Left ventricle myocardium inferior (tissue), 1 donor: Measurements from ENCODE around the gene CDH20. TPM values are rescaled to one million over a fixed set of nuclear protein-coding genes. Genes with fewer than 3 reads are reported as not detected.
A peak's percentile ranks its signal among the peaks of the same experiment; 100 is the strongest.

Experiments used
- DNase-seq: peaks from one replicate; pipeline ENCODE4 v3.0.0-alpha.2; 2020
- H3K27ac ChIP-seq: fragments of 200-600 bp; replicated peaks from 2 replicates; pipeline ENCODE4 v1.8.0; 2021
- H3K27me3 ChIP-seq: fragments of 200-600 bp; 2 replicates; pipeline ENCODE4 v1.8.0; 2021; ENCODE audit warnings: low read depth
- H3K36me3 ChIP-seq: fragments of 200-600 bp; 2 replicates; pipeline ENCODE4 v1.8.0; 2021
- H3K4me1 ChIP-seq: fragments of 200-600 bp; 2 replicates; pipeline ENCODE4 v1.8.0; 2021
- H3K4me3 ChIP-seq: fragments of 200-600 bp; 2 replicates; pipeline ENCODE4 v1.8.0; 2021; ENCODE audit warnings: mild to moderate bottlenecking, moderate library complexity
- H3K9me3 ChIP-seq: fragments of 200-600 bp; replicated peaks from 2 replicates; pipeline ENCODE4 v1.8.0; 2021
- intact Hi-C: fragments of 100-400 bp; cut with micrococcal nuclease; formaldehyde crosslinking; loops from one replicate; pipeline ENCODE4 v1.11.0; 2022
- total RNA-seq: library from RNA; stranded (reverse); fragmentation: NEBNext Ultra II Directional; extraction: Animal tissue kit (Norgen Biotek cat#: 25700); gene quantifications from one replicate; pipeline ENCODE4 v1.2.1, GENCODE V29; 2021
- TF ChIP-seq, protein P1 (sequence below): fragments of 200-600 bp; IDR thresholded peaks from 2 replicates; pipeline ENCODE4 v1.8.0; 2021; ENCODE audit warnings: antibody characterized with exemption, mild to moderate bottlenecking, borderline replicate concordance
- donor health status: DM: no; HTN: yes; CAD: no; lungs with severe emphysema.

Gene CDH20
- total RNA-seq, 1 donor from 2014 or later: not detected

DNA sequence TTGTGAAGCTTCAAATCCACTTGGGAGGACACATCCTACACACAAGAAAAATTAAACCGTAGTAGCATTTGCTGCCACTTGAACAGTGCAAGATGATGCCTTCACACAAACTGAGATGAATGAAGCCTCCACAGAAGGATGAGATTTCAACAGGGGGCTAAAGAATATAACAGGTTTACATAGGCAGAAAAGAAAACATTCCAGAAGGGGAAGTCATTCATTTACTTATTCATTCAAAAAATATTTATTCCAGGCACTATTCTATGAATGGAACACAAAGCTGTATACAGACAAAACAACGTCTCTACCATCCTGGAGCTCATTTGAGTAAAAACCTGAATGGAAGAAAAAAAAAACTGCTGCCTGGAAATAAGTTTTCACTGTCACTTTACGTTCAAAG is 170.5 kb downstream of the CDH20 start:
- no peak overlapping the region for H3K27ac ChIP-seq
- no peaks in the 10 kb centered on the region for H3K4me1 ChIP-seq
- H3K36me3 ChIP-seq: no peaks in the 10 kb centered on the region
- no peak for DNase-seq
- no peak overlapping the region for H3K4me3 ChIP-seq
- peaks cover 5% of the 10 kb centered on the region for H3K9me3 ChIP-seq
- intact Hi-C loops: loop anchor here (10.0 kb wide), 1 partner anchor 819 kb away; no protein-coding TSS in a partner anchor
- H3K27me3 ChIP-seq: peaks cover 3% of the 10 kb centered on the region
- TF ChIP-seq, protein P1, sequence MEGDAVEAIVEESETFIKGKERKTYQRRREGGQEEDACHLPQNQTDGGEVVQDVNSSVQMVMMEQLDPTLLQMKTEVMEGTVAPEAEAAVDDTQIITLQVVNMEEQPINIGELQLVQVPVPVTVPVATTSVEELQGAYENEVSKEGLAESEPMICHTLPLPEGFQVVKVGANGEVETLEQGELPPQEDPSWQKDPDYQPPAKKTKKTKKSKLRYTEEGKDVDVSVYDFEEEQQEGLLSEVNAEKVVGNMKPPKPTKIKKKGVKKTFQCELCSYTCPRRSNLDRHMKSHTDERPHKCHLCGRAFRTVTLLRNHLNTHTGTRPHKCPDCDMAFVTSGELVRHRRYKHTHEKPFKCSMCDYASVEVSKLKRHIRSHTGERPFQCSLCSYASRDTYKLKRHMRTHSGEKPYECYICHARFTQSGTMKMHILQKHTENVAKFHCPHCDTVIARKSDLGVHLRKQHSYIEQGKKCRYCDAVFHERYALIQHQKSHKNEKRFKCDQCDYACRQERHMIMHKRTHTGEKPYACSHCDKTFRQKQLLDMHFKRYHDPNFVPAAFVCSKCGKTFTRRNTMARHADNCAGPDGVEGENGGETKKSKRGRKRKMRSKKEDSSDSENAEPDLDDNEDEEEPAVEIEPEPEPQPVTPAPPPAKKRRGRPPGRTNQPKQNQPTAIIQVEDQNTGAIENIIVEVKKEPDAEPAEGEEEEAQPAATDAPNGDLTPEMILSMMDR: no peak

DNA sequence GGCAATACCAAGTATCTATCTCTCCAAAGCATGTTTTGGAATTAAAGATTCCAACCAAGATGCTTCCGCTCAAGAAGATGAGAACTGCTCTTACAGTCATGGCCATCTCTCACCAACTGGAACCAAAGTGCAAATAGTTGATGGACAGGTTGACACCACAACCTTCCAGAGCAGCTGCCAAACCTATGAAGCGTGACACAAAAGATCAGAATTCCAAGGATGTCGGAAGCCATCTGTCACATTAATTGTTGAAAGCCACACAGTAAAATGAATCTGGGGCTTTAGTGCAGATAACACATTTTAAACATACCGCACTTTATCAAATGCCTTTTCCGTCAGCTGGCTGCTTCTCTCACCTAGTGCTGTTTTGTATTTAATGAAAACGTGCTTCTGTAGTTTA is 195.7 kb downstream of the CDH20 start:
- DNase-seq: no peak
- TF ChIP-seq, protein P1: no peak
- H3K27ac ChIP-seq: no peak overlapping the region
- intact Hi-C loops: no loop called here
- H3K36me3 ChIP-seq: no peaks in the 10 kb centered on the region
- no peaks in the 10 kb centered on the region for H3K4me1 ChIP-seq
- no peaks in the 10 kb centered on the region for H3K9me3 ChIP-seq
- no peaks in the 10 kb centered on the region for H3K27me3 ChIP-seq
- no peak overlapping the region for H3K4me3 ChIP-seq

DNA sequence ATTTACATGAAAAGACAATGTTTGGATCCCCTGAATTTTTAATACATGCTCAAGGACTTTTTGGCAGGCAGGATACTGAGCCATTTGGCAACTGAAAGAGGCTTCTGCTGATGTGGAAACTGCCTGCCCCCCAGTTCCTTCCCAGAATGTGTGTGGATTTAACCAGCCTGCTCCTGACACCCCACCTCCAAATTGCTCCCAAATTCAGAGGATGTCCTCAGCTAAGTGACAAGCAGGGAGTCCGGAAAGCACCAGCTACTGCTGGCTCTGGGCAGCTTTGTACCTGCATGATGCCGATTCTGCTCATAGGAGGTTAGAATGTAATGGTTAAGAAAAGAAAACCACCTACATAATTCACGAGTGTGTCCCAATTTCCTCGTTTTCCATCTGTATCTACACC is 197.5 kb downstream of the CDH20 start:
- DNase-seq: no peak
- intact Hi-C loops: no loop called here
- H3K27me3 ChIP-seq: no peaks in the 10 kb centered on the region
- TF ChIP-seq, protein P1: no peak
- no peak overlapping the region for H3K27ac ChIP-seq
- H3K4me1 ChIP-seq: no peaks in the 10 kb centered on the region
- H3K4me3 ChIP-seq: no peak overlapping the region
- H3K9me3 ChIP-seq: no peaks in the 10 kb centered on the region
- no peaks in the 10 kb centered on the region for H3K36me3 ChIP-seq

DNA sequence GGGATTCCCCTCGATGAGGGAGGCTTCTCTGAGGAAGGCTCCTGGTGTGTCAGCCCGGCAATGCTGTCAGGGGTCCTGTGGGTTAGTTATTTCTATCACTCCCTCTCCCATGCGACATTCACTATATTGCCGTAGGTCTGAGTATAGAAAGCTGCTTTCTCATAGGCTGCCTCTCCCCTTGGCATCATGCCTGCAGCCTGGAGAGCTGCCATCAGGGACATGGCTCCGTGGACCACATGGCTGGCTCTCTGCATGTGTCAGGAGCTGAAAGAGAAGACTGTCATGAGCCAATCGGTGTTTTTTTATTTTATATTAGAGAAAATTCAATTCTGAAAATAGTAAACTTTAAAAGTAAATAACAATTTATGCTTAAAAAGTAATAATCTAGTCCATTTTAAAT is 198.0 kb downstream of the CDH20 start:
- peak; percentile 40 for DNase-seq
- H3K36me3 ChIP-seq: no peaks in the 10 kb centered on the region
- H3K27ac ChIP-seq: no peak overlapping the region
- no peaks in the 10 kb centered on the region for H3K27me3 ChIP-seq
- H3K4me3 ChIP-seq: no peak overlapping the region
- intact Hi-C loops: no loop called here
- no peaks in the 10 kb centered on the region for H3K4me1 ChIP-seq
- H3K9me3 ChIP-seq: no peaks in the 10 kb centered on the region
- TF ChIP-seq, protein P1: no peak

DNA sequence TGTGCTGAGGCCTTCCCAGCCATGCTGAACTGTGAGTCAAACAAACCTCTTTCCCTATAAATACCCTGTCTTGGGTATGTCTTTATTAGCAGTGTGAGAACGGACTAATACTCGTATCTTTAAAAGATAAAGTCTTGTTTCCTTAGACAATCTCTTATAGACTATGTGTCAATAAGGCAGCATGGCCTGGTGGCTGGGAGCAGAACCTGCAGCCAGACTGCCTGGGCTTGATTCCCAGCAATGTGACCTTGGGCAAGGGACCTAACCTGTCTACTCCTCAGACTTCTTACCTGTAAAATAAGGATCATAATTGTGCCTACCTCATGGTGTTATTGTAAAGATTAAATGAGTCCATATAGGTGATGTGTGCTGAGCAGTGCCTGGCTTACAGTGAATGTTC is 198.7 kb downstream of the CDH20 start:
- Histone ChIP-seq H3K27me3 (no peaks in the 10 kb centered on the region), H3K4me1 (no peaks in the 10 kb centered on the region), H3K4me3 (no peak overlapping the region), H3K9me3 (no peaks in the 10 kb centered on the region), H3K36me3 (no peaks in the 10 kb centered on the region), H3K27ac (no peak overlapping the region)
- DNase-seq: no peak
- TF ChIP-seq, protein P1: no peak
- intact Hi-C loops: no loop called here

DNA sequence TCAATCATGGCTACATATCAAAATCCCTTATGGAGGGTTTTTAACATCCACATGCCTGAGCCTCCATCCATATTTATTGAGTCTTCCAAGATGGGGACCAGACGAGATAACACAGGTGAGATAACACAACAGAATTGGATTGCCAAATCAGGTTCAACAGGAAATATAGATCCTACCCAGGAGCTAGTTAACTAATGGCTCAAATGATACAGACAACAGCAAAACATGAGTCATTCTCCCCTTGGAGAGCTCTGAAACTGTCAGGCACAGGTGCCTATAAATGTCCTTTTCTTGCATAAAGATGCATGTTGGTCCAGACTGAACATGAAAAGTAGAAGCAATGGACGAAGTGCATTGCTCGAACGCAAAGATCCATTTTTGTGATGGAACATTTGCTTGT is 202.2 kb downstream of the CDH20 start:
- no peak for DNase-seq
- Histone ChIP-seq H3K36me3 (no peaks in the 10 kb centered on the region), H3K4me3 (no peak overlapping the region), H3K4me1 (no peaks in the 10 kb centered on the region), H3K27me3 (no peaks in the 10 kb centered on the region), H3K9me3 (no peaks in the 10 kb centered on the region), H3K27ac (no peak overlapping the region)
- intact Hi-C loops: no loop called here
- TF ChIP-seq, protein P1: no peak
